IPS-18a (cell line): Measurements from ENCODE around the gene KCNQ1.

ENCODE experiments used
- H3K27ac ChIP-seq: one replicate; pipeline ENCODE4 v1.5.1; 2013; ENCODE audit warnings: low read length
- H3K27me3 ChIP-seq: one replicate; pipeline ENCODE4 v1.6.1; 2013; ENCODE audit warnings: mild to moderate bottlenecking, low read length; ENCODE audit not compliant: control insufficient read depth, insufficient read depth
- H3K36me3 ChIP-seq: one replicate; pipeline ENCODE4 v1.6.1; 2013; ENCODE audit warnings: low read depth, low read length; ENCODE audit not compliant: control insufficient read depth
- H3K4me1 ChIP-seq: one replicate; pipeline ENCODE4 v1.6.1; 2013; ENCODE audit warnings: low read depth, low read length; ENCODE audit not compliant: control insufficient read depth
- H3K4me3 ChIP-seq: one replicate; pipeline ENCODE4 v1.5.1; 2013; ENCODE audit warnings: low read length
- H3K9ac ChIP-seq: one replicate; pipeline ENCODE4 v1.6.1; 2013; ENCODE audit warnings: mild to moderate bottlenecking, low read length, moderate library complexity
- H3K9me3 ChIP-seq: one replicate; pipeline ENCODE4 v1.6.1; 2013; ENCODE audit warnings: low read depth, low read length; ENCODE audit not compliant: control insufficient read depth

KCNQ1 gene

DNA sequence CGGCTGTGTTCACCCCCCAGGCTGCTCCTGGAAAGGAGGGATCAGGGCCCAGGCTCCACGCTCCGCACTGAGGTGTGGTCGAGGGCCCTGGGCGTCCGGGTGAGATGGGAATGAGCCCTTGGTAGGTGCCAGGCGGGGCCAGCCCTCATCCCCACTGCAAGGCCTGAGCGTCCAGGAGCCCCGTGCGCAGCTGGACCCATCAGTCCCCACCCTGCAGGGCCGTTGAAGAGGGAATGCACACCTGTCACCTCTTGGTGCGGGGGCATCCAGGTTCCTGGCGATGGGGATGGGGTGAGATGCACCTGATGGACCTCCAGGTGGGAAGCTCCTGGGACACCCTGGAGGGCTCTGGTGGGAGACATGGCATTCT is 72.2 kb downstream of the KCNQ1 start:
- H3K27me3 ChIP-seq: peaks cover 11% of the 10 kb centered on the region

DNA sequence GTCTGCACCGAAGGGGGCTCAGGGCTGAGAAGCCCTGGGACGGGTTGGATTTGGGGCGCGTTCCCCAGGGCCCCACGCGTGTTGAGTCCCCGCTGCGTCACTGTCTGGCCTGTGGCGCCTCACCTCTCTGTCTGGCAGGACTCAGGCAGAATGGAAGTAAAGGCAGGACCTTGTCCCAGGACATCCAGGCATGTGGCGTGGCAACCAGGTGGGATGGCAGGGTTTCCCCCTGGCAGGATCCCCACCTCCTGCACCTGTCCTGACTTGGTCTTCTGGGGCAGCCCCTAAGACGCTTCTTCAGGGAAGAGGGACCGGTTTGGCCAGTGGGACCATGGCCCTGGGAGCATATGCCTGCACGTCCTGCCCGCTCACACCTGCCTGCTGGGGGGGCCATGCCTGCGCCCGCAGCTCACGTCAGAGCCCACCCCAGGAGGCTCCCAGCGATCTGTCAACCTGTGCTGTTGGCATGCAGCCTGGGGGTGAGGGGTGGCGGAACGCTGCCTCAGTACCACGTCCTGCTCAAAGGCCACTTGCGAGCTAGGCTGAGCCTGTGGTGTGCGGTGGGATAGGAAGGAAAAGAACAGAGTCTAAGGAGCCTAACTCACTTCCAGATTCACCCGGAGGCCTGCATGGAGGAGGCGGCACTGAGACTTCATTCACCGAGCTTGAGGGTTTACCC is 72.7 kb downstream of the KCNQ1 start:
- H3K36me3 ChIP-seq: no peaks in the 10 kb centered on the region
- no peak overlapping the region for H3K27ac ChIP-seq
- no peaks in the 10 kb centered on the region for H3K9me3 ChIP-seq
- H3K4me1 ChIP-seq: no peaks in the 10 kb centered on the region
- no peak overlapping the region for H3K4me3 ChIP-seq
- peaks cover 11% of the 10 kb centered on the region for H3K27me3 ChIP-seq
- no peak overlapping the region for H3K9ac ChIP-seq

More for the DNA sequence above, 72.2 kb downstream of the KCNQ1 start:
- no peaks in the 10 kb centered on the region for H3K9me3 ChIP-seq
- H3K27ac ChIP-seq: no peak overlapping the region
- no peaks in the 10 kb centered on the region for H3K36me3 ChIP-seq
- H3K4me3 ChIP-seq: no peak overlapping the region
- no peaks in the 10 kb centered on the region for H3K4me1 ChIP-seq
- no peak overlapping the region for H3K9ac ChIP-seq

DNA sequence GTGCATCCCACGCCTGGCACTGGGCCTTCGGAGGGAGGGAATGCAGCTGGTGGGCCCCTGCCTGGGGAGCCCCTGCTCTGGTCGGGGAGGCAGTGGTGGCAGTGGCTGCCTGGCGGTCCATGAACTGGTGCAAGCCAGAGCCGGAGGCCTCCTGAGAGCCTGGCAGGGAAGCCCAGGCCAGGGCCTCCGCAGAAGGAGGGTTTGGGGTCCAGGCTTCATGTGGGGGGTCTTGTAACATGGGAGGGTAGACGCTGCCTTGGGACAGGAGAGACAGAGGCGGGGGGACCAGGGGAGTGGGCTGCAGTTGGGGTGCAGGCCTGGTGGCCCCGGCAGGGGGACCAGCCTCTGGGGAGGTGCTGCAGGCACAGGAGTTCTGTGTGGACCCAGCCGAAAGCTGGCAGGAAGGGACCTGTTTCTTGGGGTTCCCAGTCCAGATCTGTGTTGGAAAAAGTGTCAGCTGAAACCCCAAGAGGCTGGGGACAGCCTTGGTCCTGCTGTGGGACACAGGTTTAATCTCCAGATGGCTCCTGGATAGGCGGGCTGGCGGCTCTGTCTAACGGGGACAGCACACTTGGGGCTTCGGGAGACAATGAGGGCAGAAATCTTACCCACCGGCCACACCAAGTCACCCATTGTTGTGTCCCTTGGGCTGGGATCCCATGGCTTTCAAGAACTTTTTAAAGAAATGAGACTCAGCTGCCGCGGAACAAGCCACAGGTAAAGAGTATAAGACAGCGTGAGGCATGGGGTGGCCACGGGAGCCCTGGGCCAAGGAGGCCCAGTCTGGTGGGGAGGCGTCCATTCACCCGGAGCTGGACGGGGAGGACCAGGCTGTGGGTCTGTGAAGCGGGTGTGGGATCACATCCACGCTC is 73.5 kb downstream of the KCNQ1 start:
- Histone ChIP-seq H3K36me3 (no peaks in the 10 kb centered on the region), H3K9me3 (no peaks in the 10 kb centered on the region), H3K27ac (no peak overlapping the region), H3K9ac (no peak overlapping the region), H3K4me3 (no peak overlapping the region), H3K4me1 (no peaks in the 10 kb centered on the region), H3K27me3 (peaks cover 4% of the 10 kb centered on the region)

DNA sequence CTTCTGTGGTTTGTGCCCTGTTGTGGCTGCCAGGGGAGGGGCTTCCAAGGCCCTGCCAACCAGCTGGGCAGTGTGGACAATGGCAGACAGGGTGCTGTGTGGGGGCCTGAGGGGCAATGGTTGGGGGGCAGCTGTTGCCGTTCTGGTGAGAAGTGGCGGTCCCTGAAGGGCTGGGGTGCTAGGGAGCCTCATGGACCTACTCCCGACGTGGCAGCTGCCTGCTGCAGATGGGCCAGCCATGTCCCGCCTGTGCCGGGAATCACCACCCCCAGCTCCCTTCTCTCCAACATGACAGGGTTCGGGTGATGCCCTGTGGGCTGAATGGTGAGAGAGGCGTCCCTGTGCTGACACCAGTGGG is 74.2 kb downstream of the KCNQ1 start:
- H3K9me3 ChIP-seq: no peaks in the 10 kb centered on the region
- H3K4me3 ChIP-seq: no peak overlapping the region
- no peaks in the 10 kb centered on the region for H3K36me3 ChIP-seq
- H3K27me3 ChIP-seq: no peaks in the 10 kb centered on the region
- no peaks in the 10 kb centered on the region for H3K4me1 ChIP-seq
- no peak overlapping the region for H3K27ac ChIP-seq
- no peak overlapping the region for H3K9ac ChIP-seq

DNA sequence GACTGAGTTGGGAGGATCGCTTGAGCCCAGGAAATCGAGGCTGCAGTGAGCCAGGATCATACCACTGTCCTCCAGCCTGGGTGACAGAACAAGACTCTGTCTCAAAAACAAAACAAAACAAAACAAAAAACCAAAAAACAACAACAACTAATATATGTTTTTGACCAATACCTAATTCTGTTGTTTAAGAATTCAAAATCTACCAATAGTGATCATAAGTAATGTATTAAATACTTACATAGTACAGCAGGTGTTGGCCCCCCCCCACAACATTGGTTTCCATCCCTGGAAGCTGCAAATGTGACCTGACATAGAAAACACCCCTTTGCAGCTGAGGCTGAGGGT is 74.7 kb downstream of the KCNQ1 start:
- Histone ChIP-seq H3K27ac (no peak overlapping the region), H3K4me3 (no peak overlapping the region), H3K4me1 (no peaks in the 10 kb centered on the region), H3K36me3 (no peaks in the 10 kb centered on the region), H3K9ac (no peak overlapping the region), H3K9me3 (no peaks in the 10 kb centered on the region), H3K27me3 (no peaks in the 10 kb centered on the region)

DNA sequence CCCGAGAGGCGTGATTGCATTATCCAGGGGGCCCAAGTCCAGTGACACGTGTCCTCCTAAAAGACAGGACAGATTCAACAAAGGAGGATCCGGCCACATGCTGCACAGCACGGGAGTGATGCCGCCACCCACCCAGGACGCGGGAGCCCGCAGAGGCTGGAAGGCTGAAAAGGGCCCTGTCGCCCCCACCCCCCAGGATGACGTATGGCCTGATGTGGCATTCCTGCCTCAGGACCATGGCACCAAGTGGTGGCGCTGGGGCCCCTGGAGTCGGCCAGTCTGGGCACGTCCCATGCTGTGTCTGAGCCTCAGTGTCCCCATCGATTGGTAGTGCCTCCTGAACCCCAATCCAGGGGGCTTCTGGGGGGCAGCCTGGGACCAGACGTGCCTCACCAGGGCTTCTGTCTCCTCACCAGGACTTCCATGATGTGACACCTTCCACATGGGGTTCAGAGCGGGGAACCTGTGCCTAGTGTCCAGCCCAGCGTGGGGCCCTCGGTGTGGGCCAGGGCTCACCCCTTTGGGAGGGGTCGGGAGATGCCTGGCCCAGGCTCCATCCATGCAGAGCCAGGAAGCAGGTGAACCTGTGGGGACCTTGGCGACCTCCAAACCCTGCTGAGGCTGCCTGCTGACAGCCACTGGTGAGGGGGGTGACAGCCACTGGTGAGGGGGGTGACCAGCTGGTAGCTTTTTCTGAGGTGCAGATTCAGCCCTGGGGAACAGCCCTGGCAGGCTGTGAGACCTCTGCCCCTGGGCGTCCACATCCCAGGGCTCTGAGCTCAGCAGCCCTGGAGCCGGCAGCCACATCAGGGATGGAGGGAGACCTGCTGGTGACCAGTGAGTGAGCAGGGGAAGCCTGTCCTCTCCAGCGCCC is 75.3 kb downstream of the KCNQ1 start:
- Histone ChIP-seq H3K27me3 (no peaks in the 10 kb centered on the region), H3K36me3 (no peaks in the 10 kb centered on the region), H3K27ac (no peak overlapping the region), H3K4me1 (no peaks in the 10 kb centered on the region), H3K4me3 (no peak overlapping the region), H3K9ac (no peak overlapping the region), H3K9me3 (no peaks in the 10 kb centered on the region)

DNA sequence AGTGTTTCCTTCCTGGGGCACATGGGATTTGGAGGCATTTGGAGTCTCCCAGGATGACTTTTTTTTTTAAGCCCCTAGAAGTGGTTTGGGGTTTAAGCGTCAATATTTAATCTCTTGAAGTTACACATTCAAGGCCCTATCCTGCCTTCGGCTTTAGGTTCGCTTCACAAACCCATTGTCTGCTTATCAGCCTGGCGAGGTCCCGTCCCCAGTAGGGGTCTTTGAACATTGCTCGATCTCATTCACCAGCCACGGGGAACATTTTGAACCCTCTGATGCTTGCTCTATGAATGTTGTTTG is 75.9 kb downstream of the KCNQ1 start:
- Histone ChIP-seq H3K27ac (no peak overlapping the region), H3K9me3 (no peaks in the 10 kb centered on the region), H3K9ac (no peak overlapping the region), H3K4me3 (no peak overlapping the region), H3K4me1 (no peaks in the 10 kb centered on the region), H3K27me3 (no peaks in the 10 kb centered on the region), H3K36me3 (no peaks in the 10 kb centered on the region)

DNA sequence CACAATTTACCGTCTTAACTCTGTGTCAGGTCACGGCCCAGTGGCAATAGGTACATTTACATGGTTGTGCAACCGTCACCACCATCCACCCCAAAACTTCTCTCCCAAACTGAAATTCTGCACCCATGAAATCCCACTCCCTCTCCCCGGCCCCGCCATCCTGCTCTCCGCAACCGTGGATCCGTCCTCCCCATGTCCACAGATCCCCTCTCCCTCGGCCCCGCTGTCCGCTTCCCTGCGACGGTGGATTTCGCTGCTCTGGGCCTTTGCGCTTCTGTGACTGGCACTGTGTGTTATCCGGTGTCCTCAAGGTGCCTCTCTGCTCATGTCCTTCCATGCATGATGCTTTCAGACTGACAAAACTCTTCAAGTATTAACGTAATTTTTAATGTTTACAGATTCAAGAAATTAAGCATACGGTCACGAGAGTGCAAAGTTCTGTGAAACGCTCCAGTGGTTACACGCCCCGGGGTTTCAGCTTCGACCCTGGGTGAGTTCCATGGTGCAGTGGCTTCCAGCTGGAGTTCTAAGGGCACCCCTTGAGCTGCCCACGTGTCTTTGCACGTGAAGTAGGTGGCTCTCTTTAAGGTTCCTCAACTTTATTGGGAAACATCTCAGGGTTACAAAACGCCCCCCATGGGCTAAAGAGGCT is 76.4 kb downstream of the KCNQ1 start:
- no peaks in the 10 kb centered on the region for H3K9me3 ChIP-seq
- no peaks in the 10 kb centered on the region for H3K36me3 ChIP-seq
- H3K27me3 ChIP-seq: no peaks in the 10 kb centered on the region
- H3K4me1 ChIP-seq: no peaks in the 10 kb centered on the region
- H3K27ac ChIP-seq: no peak overlapping the region
- no peak overlapping the region for H3K9ac ChIP-seq
- no peak overlapping the region for H3K4me3 ChIP-seq

DNA sequence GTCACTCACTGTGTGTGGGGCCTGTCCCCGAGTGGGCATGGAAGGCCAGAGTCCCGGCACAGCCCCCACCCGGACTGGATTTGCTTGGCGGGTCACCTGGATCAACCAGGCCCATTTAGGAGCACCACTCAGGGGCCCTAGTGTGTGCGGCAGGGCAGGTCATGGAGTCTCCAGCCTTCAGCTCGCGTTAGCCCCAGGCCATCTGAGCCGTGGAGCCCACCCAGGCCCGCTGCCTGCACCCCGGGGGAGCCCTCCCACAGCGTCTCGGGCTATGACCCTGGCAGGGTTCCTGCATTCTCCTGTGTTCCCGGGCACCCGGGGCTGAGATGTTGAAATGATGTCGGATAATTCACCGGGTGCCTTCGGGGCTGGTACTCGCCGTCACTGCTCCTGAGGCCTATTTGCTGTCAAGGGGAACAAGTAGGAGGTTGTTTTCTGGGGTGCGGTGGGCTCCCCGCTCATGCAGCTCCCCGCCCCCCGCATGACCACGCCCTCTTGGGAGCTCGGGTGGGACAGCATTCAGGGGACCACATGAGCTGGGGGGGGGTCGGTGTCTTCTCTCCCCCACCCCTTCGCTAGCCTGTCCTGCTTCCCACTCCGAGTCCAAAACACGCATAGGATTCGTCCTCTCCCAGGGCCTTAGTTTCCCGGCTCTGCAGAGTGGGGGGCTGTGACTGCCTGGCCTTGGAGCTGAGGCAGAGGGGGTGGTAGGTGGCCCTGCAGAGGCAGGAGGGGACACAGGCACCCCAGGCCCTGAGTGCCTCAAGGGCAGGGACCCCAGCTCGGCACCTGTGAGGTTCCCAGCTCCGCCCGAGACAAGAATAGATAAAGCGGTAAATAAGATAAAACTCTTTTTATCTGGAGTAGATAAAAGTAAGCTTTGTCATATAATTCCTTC is 77.2 kb downstream of the KCNQ1 start:
- no peak overlapping the region for H3K9ac ChIP-seq
- no peak overlapping the region for H3K27ac ChIP-seq
- no peaks in the 10 kb centered on the region for H3K27me3 ChIP-seq
- no peaks in the 10 kb centered on the region for H3K9me3 ChIP-seq
- H3K4me1 ChIP-seq: no peaks in the 10 kb centered on the region
- H3K36me3 ChIP-seq: no peaks in the 10 kb centered on the region
- H3K4me3 ChIP-seq: no peak overlapping the region

DNA sequence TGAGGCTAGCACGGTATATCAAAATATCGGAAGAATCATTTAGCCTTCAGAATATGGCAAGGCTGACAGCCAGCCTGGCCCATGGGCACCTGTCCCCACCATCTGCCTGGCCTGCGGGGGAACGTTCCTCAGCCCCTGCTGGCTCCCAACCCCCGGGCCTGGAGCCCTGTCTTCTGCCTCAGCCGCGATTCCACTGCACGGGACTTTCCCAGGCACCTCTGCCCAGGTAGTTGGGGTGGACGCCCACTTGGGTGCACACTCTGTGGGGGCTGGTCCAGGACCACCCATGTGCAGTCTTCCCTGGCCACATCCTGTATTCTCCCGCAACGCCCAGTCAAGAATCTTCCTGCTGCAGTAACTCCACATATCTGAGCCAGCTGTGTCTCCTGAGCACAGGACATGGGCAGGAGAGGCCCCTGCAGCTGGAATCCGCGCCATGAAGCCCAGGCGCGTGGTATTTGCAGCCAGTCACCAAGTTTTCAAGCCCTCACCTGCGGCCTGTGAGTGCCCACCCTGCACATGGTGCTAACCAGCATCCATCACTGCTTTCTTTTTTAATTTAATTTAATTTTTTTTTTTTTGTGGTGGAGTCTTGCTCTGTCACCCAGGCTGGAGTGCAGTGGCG is 77.9 kb downstream of the KCNQ1 start:
- Histone ChIP-seq H3K4me3 (no peak overlapping the region), H3K36me3 (no peaks in the 10 kb centered on the region), H3K4me1 (no peaks in the 10 kb centered on the region), H3K27ac (no peak overlapping the region), H3K27me3 (no peaks in the 10 kb centered on the region), H3K9ac (no peak overlapping the region), H3K9me3 (no peaks in the 10 kb centered on the region)
